Keratinocyte (primary cell): ENCODE measurements around the gene NINJ1. TPM values are rescaled to one million over a fixed set of nuclear protein-coding genes. Genes with fewer than 3 reads are reported as not detected.

Source experiments
- DNase-seq: peaks from one replicate; pipeline ENCODE4 v3.0.0-alpha.2; 2011; ENCODE audit warnings: low read depth, missing footprints, low spot score
- FAIRE-seq: peaks from 2 replicates; lab custom pipeline; 2011; peaks lifted over from hg19 to GRCh38; lab: Jason Lieb, UNC
- H2AFZ ChIP-seq: 2 replicates; pipeline ENCODE4 v1.6.0; 2012; ENCODE audit warnings: low read length, control low read depth, inconsistent platforms; ENCODE audit not compliant: control insufficient read depth
- H3K27ac ChIP-seq: 2 replicates; pipeline ENCODE4 v1.5.1; 2011; ENCODE audit warnings: low read length; ENCODE audit not compliant: control insufficient read depth, insufficient read depth
- H3K27me3 ChIP-seq: 3 replicates; pipeline ENCODE4 v1.6.0; 2011; ENCODE audit warnings: low read length; ENCODE audit not compliant: control insufficient read depth, insufficient read depth; ENCODE audit errors: extremely low read depth
- H3K36me3 ChIP-seq, 2 experiments: 2 replicates in 1 of 2; 3 replicates in 1 of 2; pipeline ENCODE4 v1.5.1; 2011; ENCODE audit warnings: low read length in 2 of 2, mild to moderate bottlenecking in 1 of 2; ENCODE audit not compliant: control insufficient read depth in 2 of 2, insufficient read depth in 2 of 2; ENCODE audit errors: extremely low read depth in 1 of 2
- H3K4me1 ChIP-seq: 3 replicates; pipeline ENCODE4 v1.5.1; 2011; ENCODE audit warnings: low read length; ENCODE audit not compliant: control insufficient read depth, insufficient read depth; ENCODE audit errors: extremely low read depth
- H3K4me2 ChIP-seq: 3 replicates; pipeline ENCODE4 v1.6.0; 2011; ENCODE audit warnings: low read depth, low read length; ENCODE audit not compliant: control insufficient read depth, insufficient read depth; ENCODE audit errors: extremely low read depth
- H3K4me3 ChIP-seq, 3 experiments: fragments of 200-600 bp in 1 of 3; sonication (generic) in 1 of 3; 2 replicates in 2 of 3; 3 replicates in 1 of 3; pipeline ENCODE4 v1.5.1; 2011 to 2016; ENCODE audit warnings: low read length in 3 of 3, mild to moderate bottlenecking in 3 of 3, control low read depth in 2 of 3, inconsistent platforms in 1 of 3, low read depth in 1 of 3, mixed read lengths in 1 of 3, mixed run types in 1 of 3, moderate library complexity in 1 of 3; ENCODE audit not compliant: control insufficient read depth in 2 of 3, insufficient read depth in 2 of 3; ENCODE audit errors: extremely low read depth in 1 of 3
- H3K79me2 ChIP-seq: 2 replicates; pipeline ENCODE4 v1.6.0; 2012; ENCODE audit warnings: low read length; ENCODE audit not compliant: control insufficient read depth, insufficient read depth
- H3K9ac ChIP-seq: 3 replicates; pipeline ENCODE4 v1.6.0; 2011; ENCODE audit warnings: low read length; ENCODE audit not compliant: control insufficient read depth, insufficient read depth; ENCODE audit errors: extremely low read depth
- H3K9me1 ChIP-seq: 3 replicates; pipeline ENCODE4 v1.6.0; 2011; ENCODE audit warnings: low read length; ENCODE audit not compliant: control insufficient read depth, insufficient read depth; ENCODE audit errors: extremely low read depth
- H3K9me3 ChIP-seq: 2 replicates; pipeline ENCODE4 v1.5.1; 2012; ENCODE audit warnings: low read depth, low read length; ENCODE audit not compliant: control insufficient read depth
- H4K20me1 ChIP-seq: 3 replicates; pipeline ENCODE4 v1.6.0; 2011; ENCODE audit warnings: low read length; ENCODE audit not compliant: control insufficient read depth, insufficient read depth; ENCODE audit errors: extremely low read depth
- CTCF ChIP-seq, 3 experiments: IDR thresholded peaks in 1 of 3; conservative IDR thresholded peaks in 1 of 3; optimal IDR thresholded peaks in 1 of 3; 2 replicates in 2 of 3; 3 replicates in 1 of 3; pipeline versions ENCODE3 to v1.5.1; 2011; ENCODE audit warnings: low read length in 3 of 3, mild to moderate bottlenecking in 3 of 3, moderate library complexity in 2 of 3, control low read depth in 1 of 3, inconsistent platforms in 1 of 3; ENCODE audit not compliant: insufficient read depth in 2 of 3; ENCODE audit errors: extremely low read depth in 1 of 3
- EZH2 ChIP-seq: IDR thresholded peaks from one replicate; pipeline ENCODE4 v1.6.1; 2012; ENCODE audit warnings: inconsistent platforms, mild to moderate bottlenecking, low read length, moderate library complexity
- dilution Hi-C: fragments of 300-500 bp; cut with MboI; formaldehyde crosslinking; loops from one replicate; pipeline ENCODE4 v1.7.0; 2020; ENCODE audit warnings: low sequenced_read_pairs; ENCODE audit not compliant: extremely low pct_ligation_motif_present
- polyA plus RNA-seq, 5 experiments: library from polyadenylated mRNA; depleted of rRNA in 3 of 5; stranded (reverse) in 3 of 5; stranded (forward) in 1 of 5; unstranded in 1 of 5; fragments of >200 nt; gene quantifications; 1 replicate in 1 of 5; 2 replicates in 3 of 5; 3 replicates in 1 of 5; pipeline versions ENCODE4 v1.2.1 to v1.2.3, GENCODE V29; 2011 to 2012; ENCODE audit warnings: missing spikeins in 2 of 5, low read depth in 1 of 5, low replicate concordance in 1 of 5

NINJ1 gene
- polyA plus RNA-seq, 1 donor (not counting 4 experiments of a cell fraction or from before 2014, with no cell fraction given), result 7.4 TPM

- no peaks in the 10 kb centered on the region for H3K9me3 ChIP-seq
- dilution Hi-C loops, result no loop called here
- no peaks in the 10 kb centered on the region for H3K4me1 ChIP-seq
- no peaks in the 10 kb centered on the region for H4K20me1 ChIP-seq
- no peak overlapping the region for H3K4me3 ChIP-seq
- peaks cover under 1% of the 10 kb centered on the region for H3K27me3 ChIP-seq
- FAIRE-seq (no peak), DNase-seq (no peak)
- H3K9me1 ChIP-seq, result no peaks in the 10 kb centered on the region
- H3K79me2 ChIP-seq, result no peaks in the 10 kb centered on the region
- H3K9ac ChIP-seq, result no peak overlapping the region
- no peak overlapping the region for H2AFZ ChIP-seq
- no peak for TF ChIP-seq EZH2
- TF ChIP-seq CTCF (optimal IDR thresholded peaks at IDR 0.05 in 1 of 3, IDR thresholded peaks at IDR 0.05 in 1 of 3, conservative IDR thresholded peaks at IDR 0.05 in 1 of 3; ENCODE audit: extremely low read depth in 1 of 3, insufficient read depth in 2 of 3, low read length in 3 of 3), result no peak
- H3K4me2 ChIP-seq, result no peak overlapping the region
- H3K36me3 ChIP-seq, result no peaks in the 10 kb centered on the region
- H3K27ac ChIP-seq, result no peak overlapping the region
Observed at GRCh38 chr9:93081931-93082330, 52.1 kb downstream of the NINJ1 start.

GRCh38 chr9:93081081-93081529, 52.9 kb downstream of the NINJ1 start:
- no peak for FAIRE-seq
- Histone ChIP-seq H3K4me2 (no peak overlapping the region), H3K27ac (no peak overlapping the region), H3K4me3 (no peak overlapping the region), H3K36me3 (no peaks in the 10 kb centered on the region), H3K9ac (no peak overlapping the region), H2AFZ (no peak overlapping the region), H3K9me3 (no peaks in the 10 kb centered on the region), H3K27me3 (peaks cover 3% of the 10 kb centered on the region), H4K20me1 (no peaks in the 10 kb centered on the region), H3K9me1 (no peaks in the 10 kb centered on the region), H3K79me2 (no peaks in the 10 kb centered on the region), H3K4me1 (no peaks in the 10 kb centered on the region)
- dilution Hi-C loops, result no loop called here
- DNase-seq, result no peak
- TF ChIP-seq CTCF (optimal IDR thresholded peaks at IDR 0.05 in 1 of 3, IDR thresholded peaks at IDR 0.05 in 1 of 3, conservative IDR thresholded peaks at IDR 0.05 in 1 of 3; ENCODE audit: extremely low read depth in 1 of 3, insufficient read depth in 2 of 3, low read length in 3 of 3), result no peak
- TF ChIP-seq EZH2, result no peak
